Breast epithelium (tissue), 4 donors: ENCODE measurements around the gene PARD3B. TPM values are rescaled to one million over a fixed set of nuclear protein-coding genes. Genes with fewer than 3 reads are reported as not detected.

ENCODE experiments used
- DNase-seq, 2 donors: peaks; one replicate each; pipeline ENCODE4 v3.0.0-alpha.2; 2019; ENCODE audit warnings: low spot score in 2 of 2
- H3K27ac ChIP-seq, 2 donors: fragments of 200-600 bp; sonication (generic) in 1 of 2; one replicate each; pipeline ENCODE4 v1.5.1; 2016 to 2019; ENCODE audit warnings: mild to moderate bottlenecking in 1 of 2
- H3K27me3 ChIP-seq, 2 donors: fragments of 200-600 bp; sonication (generic) in 1 of 2; one replicate each; pipeline versions ENCODE4 v1.5.1 to v1.6.0; 2017 to 2019; ENCODE audit warnings: control low read depth in 1 of 2, mild to moderate bottlenecking in 1 of 2
- H3K36me3 ChIP-seq: fragments of 200-600 bp; one replicate; pipeline ENCODE4 v1.5.1; 2019
- H3K4me1 ChIP-seq, 2 donors: fragments of 200-600 bp; sonication (generic); one replicate each; pipeline ENCODE4 v1.5.1; 2016 to 2019; ENCODE audit warnings: control low read depth in 1 of 2
- H3K4me3 ChIP-seq, 3 donors: fragments of 200-600 bp; sonication (generic); 1 replicate in 2 of 3; 2 replicates in 1 of 3; pipeline ENCODE4 v1.5.1; 2016 to 2019; ENCODE audit warnings: mild to moderate bottlenecking in 3 of 3, moderate library complexity in 2 of 3
- H3K9me3 ChIP-seq, 2 donors: fragments of 200-600 bp; sonication (generic) in 1 of 2; one replicate each; pipeline ENCODE4 v1.5.1; 2016 to 2019; ENCODE audit warnings: control low read depth in 1 of 2
- CTCF ChIP-seq, 3 donors: fragments of 450-650 bp; IDR thresholded peaks; one replicate each; pipeline ENCODE4 v1.5.1; 2016 to 2017; ENCODE audit warnings: antibody characterized with exemption in 3 of 3, mild to moderate bottlenecking in 3 of 3, moderate library complexity in 3 of 3
- POLR2A ChIP-seq: fragments of 450-650 bp; IDR thresholded peaks from one replicate; pipeline ENCODE4 v1.6.1; 2016; ENCODE audit warnings: antibody characterized with exemption, mild to moderate bottlenecking, moderate library complexity
- POLR2AphosphoS5 ChIP-seq, 3 donors: sonication (generic); formaldehyde crosslinking; IDR thresholded peaks; one replicate each; pipeline ENCODE4 v1.6.1; 2017; ENCODE audit warnings: antibody characterized with exemption in 3 of 3
- intact Hi-C: fragments of 100-400 bp; cut with DNase I; formaldehyde crosslinking; loops from one replicate; pipeline ENCODE4 v1.15.1; 2023; ENCODE audit warnings: low total_unique reads
- total RNA-seq, 3 donors: library from RNA; depleted of rRNA; stranded (reverse); fragments of >200 nt; gene quantifications; one replicate each; pipeline ENCODE4 v1.1.0, GENCODE V29; 2016

The PARD3B gene
- total RNA-seq, 3 donors from 2014 or later = 24.6 to 66.2 (median 25.9) TPM

GRCh38 chr2:204749319-204749718, 204.0 kb downstream of the PARD3B start:
- intact Hi-C loops = no loop called here
- no peaks in the 10 kb centered on the region for H3K9me3 ChIP-seq
- no peak overlapping the region for H3K4me3 ChIP-seq
- TF ChIP-seq POLR2AphosphoS5 (IDR thresholded peaks at IDR 0.05) = no peak
- TF ChIP-seq CTCF (IDR thresholded peaks at IDR 0.05) = no peak
- TF ChIP-seq POLR2A = no peak
- H3K36me3 ChIP-seq = no peaks in the 10 kb centered on the region
- no peak for DNase-seq
- no peak overlapping the region for H3K27ac ChIP-seq
- no peaks in the 10 kb centered on the region for H3K4me1 ChIP-seq
- no peaks in the 10 kb centered on the region for H3K27me3 ChIP-seq

- intact Hi-C loops = no loop called here
- no peak for TF ChIP-seq CTCF (IDR thresholded peaks at IDR 0.05)
- TF ChIP-seq POLR2AphosphoS5 (IDR thresholded peaks at IDR 0.05) = no peak
- TF ChIP-seq POLR2A = no peak
Measured at GRCh38 chr2:204750389-204750788, 205.1 kb downstream of the PARD3B start.

GRCh38 chr2:204751472-204751871, 206.2 kb downstream of the PARD3B start:
- H3K4me3 ChIP-seq = no peak overlapping the region
- no peaks in the 10 kb centered on the region for H3K9me3 ChIP-seq
- no peaks in the 10 kb centered on the region for H3K36me3 ChIP-seq
- no peaks in the 10 kb centered on the region for H3K27me3 ChIP-seq
- intact Hi-C loops = no loop called here
- no peak for TF ChIP-seq CTCF (IDR thresholded peaks at IDR 0.05)
- TF ChIP-seq POLR2A = no peak
- TF ChIP-seq POLR2AphosphoS5 (IDR thresholded peaks at IDR 0.05) = no peak
- DNase-seq = no peak
- H3K27ac ChIP-seq = no peak overlapping the region
- H3K4me1 ChIP-seq = no peaks in the 10 kb centered on the region

More at GRCh38 chr2:204750389-204750788, 205.1 kb downstream of the PARD3B start:
- Histone ChIP-seq H3K4me1 (no peaks in the 10 kb centered on the region), H3K4me3 (no peak overlapping the region), H3K27ac (no peak overlapping the region), H3K27me3 (no peaks in the 10 kb centered on the region), H3K36me3 (no peaks in the 10 kb centered on the region), H3K9me3 (no peaks in the 10 kb centered on the region)
- no peak for DNase-seq

GRCh38 chr2:204753841-204754240, 208.6 kb downstream of the PARD3B start:
- intact Hi-C loops = no loop called here
- no peak overlapping the region for H3K4me3 ChIP-seq
- H3K9me3 ChIP-seq = no peaks in the 10 kb centered on the region
- DNase-seq = no peak
- H3K27me3 ChIP-seq = no peaks in the 10 kb centered on the region
- no peak for TF ChIP-seq POLR2A
- TF ChIP-seq POLR2AphosphoS5 (IDR thresholded peaks at IDR 0.05) = no peak
- no peak for TF ChIP-seq CTCF (IDR thresholded peaks at IDR 0.05)
- no peaks in the 10 kb centered on the region for H3K4me1 ChIP-seq
- no peak overlapping the region for H3K27ac ChIP-seq
- H3K36me3 ChIP-seq = no peaks in the 10 kb centered on the region

DNA sequence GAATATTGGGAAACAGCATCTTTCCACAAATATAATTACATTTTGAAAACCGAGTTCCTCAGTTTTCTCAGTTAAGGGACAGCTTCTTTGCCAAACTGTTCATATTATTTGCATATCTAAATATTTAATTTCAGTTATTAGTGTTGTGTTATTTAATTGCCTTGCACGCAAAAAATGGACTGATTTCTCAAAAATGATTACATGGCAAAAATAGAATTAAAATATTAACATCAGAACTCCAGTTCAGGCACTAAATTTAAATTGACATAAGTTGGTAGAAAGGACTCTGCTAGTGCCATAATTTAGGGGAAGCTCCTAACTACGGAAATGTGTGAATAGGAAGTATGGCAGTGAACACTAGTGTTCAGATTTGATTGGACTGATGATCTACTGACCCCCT, 209.6 kb downstream of the PARD3B start:
- Histone ChIP-seq H3K27me3 (no peaks in the 10 kb centered on the region), H3K36me3 (no peaks in the 10 kb centered on the region), H3K4me1 (no peaks in the 10 kb centered on the region), H3K4me3 (no peak overlapping the region), H3K27ac (no peak overlapping the region), H3K9me3 (no peaks in the 10 kb centered on the region)
- TF ChIP-seq CTCF (IDR thresholded peaks at IDR 0.05) (no peak), POLR2A (no peak), POLR2AphosphoS5 (IDR thresholded peaks at IDR 0.05) (no peak)
- intact Hi-C loops = no loop called here
- no peak for DNase-seq
